Measurements from ENCODE around the gene DIS3L2.

DIS3L2 gene

DNA sequence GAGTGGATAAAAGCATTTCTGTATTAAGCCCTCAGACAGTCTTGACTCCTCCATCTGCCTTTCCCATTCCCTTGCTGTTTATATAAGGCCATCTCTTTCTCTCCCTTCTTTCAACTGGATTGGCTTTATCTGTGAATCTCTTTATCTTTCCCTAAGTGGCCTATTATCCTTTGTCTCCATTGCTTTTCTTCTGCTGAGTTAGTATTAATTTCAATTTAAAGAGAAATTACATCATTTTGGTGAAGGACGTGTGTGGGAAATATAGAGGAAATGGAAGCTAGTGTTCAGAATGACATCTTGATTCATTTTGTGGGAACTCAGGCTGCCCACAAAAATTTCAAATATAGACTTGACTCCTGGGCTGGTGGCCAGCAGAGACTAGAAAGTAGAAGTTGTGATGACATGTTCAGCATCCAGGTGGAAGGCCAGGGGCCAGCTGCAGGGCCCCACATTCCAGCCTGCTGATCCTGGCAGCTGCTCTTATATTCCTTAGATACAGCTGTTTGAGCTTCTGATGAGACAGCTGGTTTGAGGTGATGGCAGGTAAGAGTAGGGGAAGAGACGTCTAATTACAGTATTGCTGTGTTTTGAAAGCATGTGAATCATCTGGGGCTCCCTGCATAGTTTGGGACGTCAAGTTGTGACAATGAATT is 52.3 kb downstream of the DIS3L2 start:
- DNase-seq (ENCODE audit: low spot score), result no peak
- 100% methylated on average over 1 of the region's 3 CpGs; no CpG with 5 or more reads in 1 of the 2 donors for WGBS, 2 donors (ENCODE audit: extremely low coverage in 2 of 2, insufficient read length in 2 of 2, insufficient replicate concordance in 1 of 2)
- no peak overlapping the region for H3K27ac ChIP-seq (replicated peaks; ENCODE audit: low read length)

DNA sequence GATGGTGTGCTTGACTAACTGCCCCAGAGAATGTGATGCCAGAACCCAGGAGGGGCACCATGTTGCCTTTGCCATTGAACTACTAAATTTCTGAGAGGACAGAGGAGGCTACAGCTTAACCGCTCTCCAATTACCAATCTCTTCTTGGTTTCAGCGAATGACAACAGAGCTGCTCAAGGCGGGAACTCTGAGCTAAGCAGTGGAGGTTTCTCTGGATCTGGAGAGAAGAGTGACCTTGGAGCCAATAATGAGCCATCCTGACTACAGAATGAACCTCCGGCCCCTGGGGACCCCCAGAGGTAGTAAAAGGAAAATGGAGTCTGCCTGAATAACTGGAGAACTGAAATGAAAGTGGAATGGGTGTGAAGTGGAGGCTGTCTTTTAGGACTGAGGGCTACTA is 53.2 kb downstream of the DIS3L2 start:
- Histone ChIP-seq H3K9ac (ENCODE audit: low read depth, low read length, poor library complexity) (no peak overlapping the region), H3K9me3 (replicated peaks in 1 of 2; ENCODE audit: control insufficient read depth in 2 of 2, insufficient read depth in 1 of 2, low read depth in 1 of 2, low read length in 2 of 2) (no peaks in the 10 kb centered on the region), H3K14ac (ENCODE audit: low read length) (no peak overlapping the region), H3K4me1 (ENCODE audit: control insufficient read depth in 2 of 2, insufficient read depth in 1 of 2, low read depth in 1 of 2, low read length in 2 of 2) (no peaks in the 10 kb centered on the region), H3K4ac (ENCODE audit: low read length) (no peak overlapping the region), H2BK5ac (ENCODE audit: low read length) (no peak overlapping the region), H2BK15ac (ENCODE audit: low read length) (no peak overlapping the region), H3K4me2 (ENCODE audit: insufficient read depth, low read length, poor library complexity, severe bottlenecking) (no peak overlapping the region), H2BK120ac (ENCODE audit: low read depth, low read length) (no peak overlapping the region), H2BK12ac (ENCODE audit: low read length) (no peak overlapping the region), H3K23ac (ENCODE audit: low read depth, low read length, poor library complexity) (no peak overlapping the region), H3K27ac (replicated peaks; ENCODE audit: low read length) (no peak overlapping the region), H3K4me3 (ENCODE audit: low read length in 2 of 2) (no peak overlapping the region), H3K79me1 (ENCODE audit: low read depth, low read length) (no peaks in the 10 kb centered on the region), H2AFZ (ENCODE audit: low read length) (no peak overlapping the region), H3K36me3 (replicated peaks in 1 of 2; ENCODE audit: control insufficient read depth in 2 of 2, insufficient read depth in 2 of 2, low read length in 2 of 2) (peaks cover 0 to 25% of the 10 kb centered on the region in 2 donors), H2AK5ac (ENCODE audit: low read depth, low read length) (no peak overlapping the region), H4K91ac (ENCODE audit: low read depth, low read length, poor library complexity) (no peak overlapping the region), H3K27me3 (ENCODE audit: control insufficient read depth in 3 of 3, insufficient read depth in 3 of 3, low read depth in 1 of 3, low read length in 3 of 3) (peaks cover 0 to 2% (median 0%) of the 10 kb centered on the region in 3 experiments), H3K18ac (ENCODE audit: low read length) (no peak overlapping the region), H4K8ac (ENCODE audit: low read depth, low read length) (no peak overlapping the region)
- DNase-seq (ENCODE audit: low spot score), result no peak
- WGBS, 2 donors (ENCODE audit: extremely low coverage in 2 of 2, insufficient read length in 2 of 2, insufficient replicate concordance in 1 of 2), result no CpG with 5 or more reads among the region's 4 CpGs

More for the DNA sequence above, 52.3 kb downstream of the DIS3L2 start:
- no peak overlapping the region for H2BK5ac ChIP-seq (ENCODE audit: low read length)
- H3K14ac ChIP-seq (ENCODE audit: low read length), result no peak overlapping the region
- no peak overlapping the region for H4K91ac ChIP-seq (ENCODE audit: low read depth, low read length, poor library complexity)
- peaks cover 0 to 19% of the 10 kb centered on the region in 2 donors for H3K36me3 ChIP-seq (replicated peaks in 1 of 2; ENCODE audit: control insufficient read depth in 2 of 2, insufficient read depth in 2 of 2, low read length in 2 of 2)
- H2BK12ac ChIP-seq (ENCODE audit: low read length), result no peak overlapping the region
- H2BK15ac ChIP-seq (ENCODE audit: low read length), result no peak overlapping the region
- H2AK5ac ChIP-seq (ENCODE audit: low read depth, low read length), result no peak overlapping the region
- H3K18ac ChIP-seq (ENCODE audit: low read length), result no peak overlapping the region
- H3K23ac ChIP-seq (ENCODE audit: low read depth, low read length, poor library complexity), result no peak overlapping the region
- no peak overlapping the region for H4K8ac ChIP-seq (ENCODE audit: low read depth, low read length)
- H2BK120ac ChIP-seq (ENCODE audit: low read depth, low read length), result no peak overlapping the region
- H3K9ac ChIP-seq (ENCODE audit: low read depth, low read length, poor library complexity), result no peak overlapping the region
- no peak overlapping the region for H3K4me3 ChIP-seq (ENCODE audit: low read length in 2 of 2)
- H3K79me1 ChIP-seq (ENCODE audit: low read depth, low read length), result no peaks in the 10 kb centered on the region
- H3K27me3 ChIP-seq (ENCODE audit: control insufficient read depth in 3 of 3, insufficient read depth in 3 of 3, low read depth in 1 of 3, low read length in 3 of 3), result peaks cover 0 to 2% (median 0%) of the 10 kb centered on the region in 3 experiments
- no peak overlapping the region for H3K4me2 ChIP-seq (ENCODE audit: insufficient read depth, low read length, poor library complexity, severe bottlenecking)
- H3K4ac ChIP-seq (ENCODE audit: low read length), result no peak overlapping the region
- H2AFZ ChIP-seq (ENCODE audit: low read length), result no peak overlapping the region
- peaks cover 0 to 3% of the 10 kb centered on the region in 2 donors for H3K4me1 ChIP-seq (ENCODE audit: control insufficient read depth in 2 of 2, insufficient read depth in 1 of 2, low read depth in 1 of 2, low read length in 2 of 2)
- no peaks in the 10 kb centered on the region for H3K9me3 ChIP-seq (replicated peaks in 1 of 2; ENCODE audit: control insufficient read depth in 2 of 2, insufficient read depth in 1 of 2, low read depth in 1 of 2, low read length in 2 of 2)

DNA sequence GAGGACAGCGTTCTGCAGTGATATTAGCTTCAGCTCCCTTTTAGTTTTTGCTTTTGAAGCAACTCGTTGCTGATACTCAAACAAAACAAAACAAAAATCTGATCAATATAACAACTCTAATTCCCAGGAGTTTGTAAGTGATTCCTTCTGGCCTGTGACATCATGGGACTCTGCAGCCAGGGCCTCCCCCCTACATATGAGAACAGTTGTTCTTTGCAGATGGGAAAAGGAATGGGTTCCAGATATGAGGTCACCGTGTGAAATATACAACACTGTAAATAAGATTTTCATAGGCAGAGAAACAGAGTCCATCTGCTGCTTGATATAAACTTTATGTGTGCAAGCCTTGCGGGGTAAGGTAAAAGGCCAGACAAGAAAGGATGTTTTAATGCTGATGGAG is 56.7 kb downstream of the DIS3L2 start:
- H3K4me3 ChIP-seq (ENCODE audit: low read length in 2 of 2), result no peak overlapping the region
- no peaks in the 10 kb centered on the region for H3K4me1 ChIP-seq (ENCODE audit: control insufficient read depth in 2 of 2, insufficient read depth in 1 of 2, low read depth in 1 of 2, low read length in 2 of 2)
- no peak overlapping the region for H3K14ac ChIP-seq (ENCODE audit: low read length)
- H3K9ac ChIP-seq (ENCODE audit: low read depth, low read length, poor library complexity), result no peak overlapping the region
- no peaks in the 10 kb centered on the region for H3K9me3 ChIP-seq (replicated peaks in 1 of 2; ENCODE audit: control insufficient read depth in 2 of 2, insufficient read depth in 1 of 2, low read depth in 1 of 2, low read length in 2 of 2)
- H4K91ac ChIP-seq (ENCODE audit: low read depth, low read length, poor library complexity), result no peak overlapping the region
- H3K27me3 ChIP-seq (ENCODE audit: control insufficient read depth in 3 of 3, insufficient read depth in 3 of 3, low read depth in 1 of 3, low read length in 3 of 3), result no peaks in the 10 kb centered on the region
- H2BK15ac ChIP-seq (ENCODE audit: low read length), result no peak overlapping the region
- WGBS, 2 donors (ENCODE audit: extremely low coverage in 2 of 2, insufficient read length in 2 of 2, insufficient replicate concordance in 1 of 2), result no CpG with 5 or more reads among the region's 4 CpGs
- no peak overlapping the region for H3K23ac ChIP-seq (ENCODE audit: low read depth, low read length, poor library complexity)
- no peak overlapping the region for H3K27ac ChIP-seq (replicated peaks; ENCODE audit: low read length)
- no peak overlapping the region for H3K4ac ChIP-seq (ENCODE audit: low read length)
- no peak overlapping the region for H2AK5ac ChIP-seq (ENCODE audit: low read depth, low read length)
- no peak overlapping the region for H2BK12ac ChIP-seq (ENCODE audit: low read length)
- H3K79me1 ChIP-seq (ENCODE audit: low read depth, low read length), result no peaks in the 10 kb centered on the region
- no peak overlapping the region for H3K4me2 ChIP-seq (ENCODE audit: insufficient read depth, low read length, poor library complexity, severe bottlenecking)
- no peak overlapping the region for H2AFZ ChIP-seq (ENCODE audit: low read length)
- H3K18ac ChIP-seq (ENCODE audit: low read length), result no peak overlapping the region
- no peak overlapping the region for H2BK120ac ChIP-seq (ENCODE audit: low read depth, low read length)
- peaks cover 2 to 39% of the 10 kb centered on the region in 2 donors for H3K36me3 ChIP-seq (replicated peaks in 1 of 2; ENCODE audit: control insufficient read depth in 2 of 2, insufficient read depth in 2 of 2, low read length in 2 of 2)
- DNase-seq (ENCODE audit: low spot score), result no peak
- no peak overlapping the region for H2BK5ac ChIP-seq (ENCODE audit: low read length)
- H4K8ac ChIP-seq (ENCODE audit: low read depth, low read length), result no peak overlapping the region

DNA sequence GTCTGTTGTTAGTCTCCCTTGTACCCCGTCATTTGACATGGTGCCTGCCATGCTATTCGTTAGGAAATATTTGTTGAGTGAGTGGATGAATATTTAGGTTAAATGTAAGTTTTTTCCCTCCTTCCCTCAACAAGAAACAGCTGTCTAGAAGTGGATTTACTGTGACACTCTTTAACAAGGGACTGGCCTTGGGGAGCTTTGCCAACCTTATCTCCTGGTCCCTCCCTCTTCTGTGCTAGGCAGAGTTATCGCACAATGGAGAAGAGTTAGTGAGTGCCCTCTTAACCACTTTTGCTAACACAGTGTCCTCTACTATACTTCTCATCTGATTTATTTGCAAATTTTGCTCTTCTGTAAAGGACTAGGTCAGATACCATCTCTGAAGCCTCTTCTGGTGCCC is 61.2 kb downstream of the DIS3L2 start:
- Histone ChIP-seq H3K23ac (ENCODE audit: low read depth, low read length, poor library complexity) (no peak overlapping the region), H2BK12ac (ENCODE audit: low read length) (no peak overlapping the region), H2BK5ac (ENCODE audit: low read length) (no peak overlapping the region), H3K4ac (ENCODE audit: low read length) (no peak overlapping the region), H3K36me3 (replicated peaks in 1 of 2; ENCODE audit: control insufficient read depth in 2 of 2, insufficient read depth in 2 of 2, low read length in 2 of 2) (peaks cover 3 to 57% of the 10 kb centered on the region in 2 donors), H3K4me1 (ENCODE audit: control insufficient read depth in 2 of 2, insufficient read depth in 1 of 2, low read depth in 1 of 2, low read length in 2 of 2) (no peaks in the 10 kb centered on the region), H3K79me1 (ENCODE audit: low read depth, low read length) (no peaks in the 10 kb centered on the region), H2AFZ (ENCODE audit: low read length) (no peak overlapping the region), H3K9me3 (replicated peaks in 1 of 2; ENCODE audit: control insufficient read depth in 2 of 2, insufficient read depth in 1 of 2, low read depth in 1 of 2, low read length in 2 of 2) (no peaks in the 10 kb centered on the region), H2AK5ac (ENCODE audit: low read depth, low read length) (no peak overlapping the region), H3K14ac (ENCODE audit: low read length) (no peak overlapping the region), H3K4me3 (ENCODE audit: low read length in 2 of 2) (no peak overlapping the region), H3K18ac (ENCODE audit: low read length) (no peak overlapping the region), H2BK15ac (ENCODE audit: low read length) (no peak overlapping the region), H4K91ac (ENCODE audit: low read depth, low read length, poor library complexity) (no peak overlapping the region), H3K27ac (replicated peaks; ENCODE audit: low read length) (no peak overlapping the region), H2BK120ac (ENCODE audit: low read depth, low read length) (no peak overlapping the region), H3K9ac (ENCODE audit: low read depth, low read length, poor library complexity) (no peak overlapping the region), H4K8ac (ENCODE audit: low read depth, low read length) (no peak overlapping the region), H3K4me2 (ENCODE audit: insufficient read depth, low read length, poor library complexity, severe bottlenecking) (no peak overlapping the region), H3K27me3 (ENCODE audit: control insufficient read depth in 3 of 3, insufficient read depth in 3 of 3, low read depth in 1 of 3, low read length in 3 of 3) (no peaks in the 10 kb centered on the region)
- no peak for DNase-seq (ENCODE audit: low spot score)
- no CpG with 5 or more reads among the region's 3 CpGs for WGBS, 2 donors (ENCODE audit: extremely low coverage in 2 of 2, insufficient read length in 2 of 2, insufficient replicate concordance in 1 of 2)
